B cell (primary cell): ENCODE measurements around the gene KYNU.

Experiments used
- CTCF ChIP-seq: fragments of 200-600 bp; IDR thresholded peaks from one replicate; pipeline ENCODE4 v1.8.0; 2022; ENCODE audit warnings: antibody characterized with exemption, mild to moderate bottlenecking
- EZH2 ChIP-seq: IDR thresholded peaks from 2 replicates; pipeline ENCODE4 v1.6.1; 2012; ENCODE audit warnings: borderline replicate concordance, low read depth, mild to moderate bottlenecking, moderate library complexity, low read length; ENCODE audit not compliant: insufficient read depth, poor library complexity, severe bottlenecking

GRCh38 chr2:142834021-142834420 is 43.4 kb upstream of the KYNU start:
- no peak for TF ChIP-seq CTCF
- TF ChIP-seq EZH2: no peak
